Ovary (tissue), 3 donors: ENCODE data around the gene USP48.

ENCODE experiments used
- CTCF ChIP-seq, 3 donors: fragments of 450-650 bp in 2 of 3; fragments of 200-600 bp in 1 of 3; IDR thresholded peaks; one replicate each; pipeline versions ENCODE4 v1.5.1 to v1.8.0; 2016 to 2022; ENCODE audit warnings: antibody characterized with exemption in 3 of 3, mild to moderate bottlenecking in 1 of 3
- POLR2A ChIP-seq: fragments of 450-650 bp; IDR thresholded peaks from one replicate; pipeline ENCODE4 v1.6.1; 2017; ENCODE audit warnings: antibody characterized with exemption, mild to moderate bottlenecking, moderate library complexity
- donor health status: DM: no; HTN: no; CAD: no.

GRCh38 chr1:21743476-21743875 is 39.5 kb downstream of the USP48 start:
- TF ChIP-seq POLR2A, result no peak
- TF ChIP-seq CTCF (IDR thresholded peaks at IDR 0.05), result no peak
